ENCODE data around the gene MRPL38. TPM values are rescaled to one million over a fixed set of nuclear protein-coding genes. Genes with fewer than 3 reads are reported as not detected.
A peak's percentile ranks its signal among the peaks of the same experiment; 100 is the strongest.

Gene MRPL38
- total and polyA plus RNA-seq, 2 of the 8 experiments (the other 6 are each of a cell fraction or from before 2014, with no cell fraction given): 78.4 to 125 TPM

DNA sequence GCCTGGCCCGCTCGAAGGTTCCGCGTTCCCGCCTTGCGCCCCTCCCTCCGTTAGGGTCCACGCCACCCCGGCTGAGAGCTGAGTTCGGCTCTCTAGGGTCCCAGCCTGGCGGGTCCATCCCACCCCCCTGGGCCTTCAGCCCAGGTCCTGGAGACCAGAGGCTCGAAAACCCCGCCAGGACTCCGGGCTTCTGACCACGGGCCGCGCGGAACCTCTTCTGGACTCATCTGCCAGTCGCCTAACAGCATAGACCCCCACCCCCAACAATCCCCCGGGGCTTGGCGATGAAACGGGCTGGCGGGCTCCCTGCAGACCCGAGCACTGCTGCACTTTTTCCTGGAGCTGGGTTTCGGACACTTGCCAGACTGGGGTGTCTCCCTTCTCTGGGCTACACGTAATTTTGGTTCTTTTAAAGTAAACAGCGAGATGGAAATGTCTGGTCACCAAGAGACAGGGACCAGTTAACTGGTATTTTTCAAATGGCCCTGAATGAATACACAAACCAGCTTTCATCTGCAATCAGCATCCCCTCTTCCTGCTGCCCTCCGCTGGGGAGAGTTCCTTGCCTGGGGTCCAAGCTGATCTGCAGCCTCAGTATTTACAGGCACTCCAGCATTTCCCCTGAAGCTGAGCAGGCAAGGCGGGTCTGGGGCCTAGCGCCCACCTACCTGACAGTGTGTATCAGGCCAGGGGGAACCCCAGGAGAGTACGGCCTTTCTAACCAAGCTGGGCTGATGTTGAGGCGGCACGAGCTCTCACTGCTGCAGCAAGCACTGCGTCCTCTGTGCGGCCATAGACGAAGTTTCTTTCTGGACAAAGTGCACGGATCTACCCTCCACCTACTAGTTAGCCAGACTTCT is 7.3 kb downstream of the MRPL38 start (continued):
- TF ChIP-seq, protein P1, sequence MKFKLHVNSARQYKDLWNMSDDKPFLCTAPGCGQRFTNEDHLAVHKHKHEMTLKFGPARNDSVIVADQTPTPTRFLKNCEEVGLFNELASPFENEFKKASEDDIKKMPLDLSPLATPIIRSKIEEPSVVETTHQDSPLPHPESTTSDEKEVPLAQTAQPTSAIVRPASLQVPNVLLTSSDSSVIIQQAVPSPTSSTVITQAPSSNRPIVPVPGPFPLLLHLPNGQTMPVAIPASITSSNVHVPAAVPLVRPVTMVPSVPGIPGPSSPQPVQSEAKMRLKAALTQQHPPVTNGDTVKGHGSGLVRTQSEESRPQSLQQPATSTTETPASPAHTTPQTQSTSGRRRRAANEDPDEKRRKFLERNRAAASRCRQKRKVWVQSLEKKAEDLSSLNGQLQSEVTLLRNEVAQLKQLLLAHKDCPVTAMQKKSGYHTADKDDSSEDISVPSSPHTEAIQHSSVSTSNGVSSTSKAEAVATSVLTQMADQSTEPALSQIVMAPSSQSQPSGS (IDR thresholded peaks at IDR 0.05; ENCODE audit: low read length): 0 out of 2 replicates have a peak, but pooled peaks have one; percentile 12
